OCI-LY7 (cell line): ENCODE results near the gene SSPN. TPM values are rescaled to one million over a fixed set of nuclear protein-coding genes. Genes with fewer than 3 reads are reported as not detected.

ENCODE experiments used
- BruUV-seq: library from RNA; stranded (reverse); fragments of 400-500 nt; replicated peaks from 2 replicates; lab custom pipeline; 2021; lab: Mats Ljungman, UMichigan
- CTCF ChIA-PET: fragments of 300-600 bp; sonication (Branson Sonifier 250); formaldehyde crosslinking; loops from one replicate; lab custom pipeline; 2022; ENCODE audit warnings: antibody characterized with exemption; ENCODE audit not compliant: unreplicated experiment; lab: Charles Lee
- POLR2A ChIA-PET: fragments of 300-600 bp; sonication (Branson Sonifier 250); formaldehyde crosslinking; loops from one replicate; lab custom pipeline; 2022; ENCODE audit warnings: antibody characterized with exemption; lab: Charles Lee
- DNase-seq: peaks from one replicate; pipeline ENCODE4 v3.0.0-alpha.2; 2015; ENCODE audit warnings: low spot score
- H2AFZ ChIP-seq: fragments of 200-600 bp; sonication (generic), shearing (Covaris generic); 2 replicates; pipeline ENCODE4 v1.6.1; 2014; ENCODE audit warnings: mild to moderate bottlenecking, antibody characterized with exemption, low read length, moderate library complexity
- H3K27ac ChIP-seq: fragments of 200-600 bp; sonication (generic); 2 replicates; pipeline ENCODE4 v1.5.1; 2014; ENCODE audit warnings: mixed run types, low read depth, mild to moderate bottlenecking, moderate library complexity, low read length, inconsistent platforms; ENCODE audit not compliant: poor library complexity, severe bottlenecking
- H3K36me3 ChIP-seq: fragments of 200-600 bp; sonication (generic); 2 replicates; pipeline ENCODE4 v1.6.1; 2014; ENCODE audit warnings: mild to moderate bottlenecking, antibody characterized with exemption, low read length, moderate library complexity, mixed read lengths; ENCODE audit not compliant: insufficient read depth
- H3K4me1 ChIP-seq: fragments of 200-600 bp; sonication (generic); 2 replicates; pipeline ENCODE4 v1.5.1; 2014; ENCODE audit warnings: mild to moderate bottlenecking, low read length; ENCODE audit not compliant: insufficient read depth, poor library complexity, severe bottlenecking
- H3K4me2 ChIP-seq: fragments of 200-600 bp; sonication (generic); 2 replicates; pipeline ENCODE4 v1.6.1; 2014; ENCODE audit warnings: mild to moderate bottlenecking, low read length
- H3K4me3 ChIP-seq: fragments of 200-600 bp; sonication (generic); 2 replicates; pipeline ENCODE4 v1.5.1; 2014; ENCODE audit warnings: mild to moderate bottlenecking, low read depth, low read length; ENCODE audit not compliant: poor library complexity, severe bottlenecking
- H3K79me2 ChIP-seq: fragments of 200-600 bp; sonication (generic); 2 replicates; pipeline ENCODE4 v1.6.1; 2016; ENCODE audit warnings: low read depth, mild to moderate bottlenecking, low read length, moderate library complexity, mixed read lengths; ENCODE audit not compliant: insufficient read depth
- H3K9me2 ChIP-seq: fragments of 200-600 bp; sonication (generic); 2 replicates; pipeline ENCODE4 v1.6.1; 2016; ENCODE audit warnings: mild to moderate bottlenecking, low read length, mixed read lengths; ENCODE audit not compliant: insufficient read depth
- H3K9me3 ChIP-seq: fragments of 200-600 bp; sonication (generic); 2 replicates; pipeline ENCODE4 v1.6.1; 2014; ENCODE audit warnings: mild to moderate bottlenecking, mixed run types, low read length, mixed read lengths
- H4K20me1 ChIP-seq: fragments of 200-600 bp; sonication (generic); 2 replicates; pipeline ENCODE4 v1.6.1; 2014; ENCODE audit warnings: mild to moderate bottlenecking, antibody characterized with exemption, low read length, moderate library complexity, mixed read lengths; ENCODE audit not compliant: insufficient read depth
- EZH2phosphoT487 ChIP-seq: fragments of 200-600 bp; sonication (generic); IDR thresholded peaks from 2 replicates; pipeline ENCODE4 v1.6.1; 2018; ENCODE audit warnings: low read depth, borderline replicate concordance, mild to moderate bottlenecking, mixed run types, antibody characterized with exemption, low read length, moderate library complexity, mixed read lengths
- intact Hi-C: fragments of 100-400 bp; cut with micrococcal nuclease; formaldehyde crosslinking; loops from one replicate; pipeline ENCODE4 v1.10.0; 2022; ENCODE audit not compliant: unreplicated experiment
- total RNA-seq, 2 experiments: library from RNA; depleted of rRNA in 1 of 2; stranded (reverse); fragments of >200 nt in 1 of 2; shearing (Covaris generic) in 1 of 2; gene quantifications; 2 replicates each; pipeline ENCODE4 v1.2.3, GENCODE V29; 2014 to 2022
- TF ChIP-seq, protein P1 (sequence below): fragments of 200-600 bp; sonication (generic); conservative IDR thresholded peaks from 2 replicates; pipeline ENCODE4 v1.5.1; 2014; ENCODE audit warnings: mild to moderate bottlenecking, antibody characterized with exemption, low read length, moderate library complexity, mixed read lengths

SSPN gene
- total RNA-seq, 2 experiments from 2014 or later: not detected

DNA sequence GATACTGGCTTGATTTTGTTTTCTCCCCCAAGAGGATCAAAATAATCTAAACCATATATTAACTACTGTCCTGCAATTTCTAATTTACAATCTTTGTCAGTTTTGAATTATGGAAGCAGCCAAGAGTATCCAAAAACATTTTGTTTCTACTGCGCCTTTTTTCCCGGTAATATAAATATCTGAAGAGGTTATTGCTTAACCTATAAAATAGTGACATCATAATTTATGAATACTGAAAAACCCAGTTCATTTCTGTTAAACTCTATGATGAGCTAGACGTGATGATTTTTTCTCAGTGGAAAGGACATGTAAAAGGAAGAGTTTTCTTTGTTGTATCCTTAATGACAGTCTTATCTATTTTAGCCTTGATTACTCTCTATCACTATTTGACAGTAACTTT is 3.2 kb upstream of the SSPN start:
- no peak overlapping the region for H3K27ac ChIP-seq
- ChIA-PET POLR2A (no interaction called here), CTCF (no interaction called here)
- no peak for TF ChIP-seq EZH2phosphoT487
- TF ChIP-seq, protein P1, sequence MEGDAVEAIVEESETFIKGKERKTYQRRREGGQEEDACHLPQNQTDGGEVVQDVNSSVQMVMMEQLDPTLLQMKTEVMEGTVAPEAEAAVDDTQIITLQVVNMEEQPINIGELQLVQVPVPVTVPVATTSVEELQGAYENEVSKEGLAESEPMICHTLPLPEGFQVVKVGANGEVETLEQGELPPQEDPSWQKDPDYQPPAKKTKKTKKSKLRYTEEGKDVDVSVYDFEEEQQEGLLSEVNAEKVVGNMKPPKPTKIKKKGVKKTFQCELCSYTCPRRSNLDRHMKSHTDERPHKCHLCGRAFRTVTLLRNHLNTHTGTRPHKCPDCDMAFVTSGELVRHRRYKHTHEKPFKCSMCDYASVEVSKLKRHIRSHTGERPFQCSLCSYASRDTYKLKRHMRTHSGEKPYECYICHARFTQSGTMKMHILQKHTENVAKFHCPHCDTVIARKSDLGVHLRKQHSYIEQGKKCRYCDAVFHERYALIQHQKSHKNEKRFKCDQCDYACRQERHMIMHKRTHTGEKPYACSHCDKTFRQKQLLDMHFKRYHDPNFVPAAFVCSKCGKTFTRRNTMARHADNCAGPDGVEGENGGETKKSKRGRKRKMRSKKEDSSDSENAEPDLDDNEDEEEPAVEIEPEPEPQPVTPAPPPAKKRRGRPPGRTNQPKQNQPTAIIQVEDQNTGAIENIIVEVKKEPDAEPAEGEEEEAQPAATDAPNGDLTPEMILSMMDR: no peak
- H3K79me2 ChIP-seq: no peaks in the 10 kb centered on the region
- H3K36me3 ChIP-seq: no peaks in the 10 kb centered on the region
- no peak overlapping the region for H2AFZ ChIP-seq
- no peaks in the 10 kb centered on the region for H3K9me2 ChIP-seq
- H3K9me3 ChIP-seq: no peaks in the 10 kb centered on the region
- H4K20me1 ChIP-seq: no peaks in the 10 kb centered on the region
- BruUV-seq: no TSS peak
- H3K4me3 ChIP-seq: no peak overlapping the region
- no peak for DNase-seq
- intact Hi-C loops: no loop called here
- no peaks in the 10 kb centered on the region for H3K4me1 ChIP-seq
- no peak overlapping the region for H3K4me2 ChIP-seq

DNA sequence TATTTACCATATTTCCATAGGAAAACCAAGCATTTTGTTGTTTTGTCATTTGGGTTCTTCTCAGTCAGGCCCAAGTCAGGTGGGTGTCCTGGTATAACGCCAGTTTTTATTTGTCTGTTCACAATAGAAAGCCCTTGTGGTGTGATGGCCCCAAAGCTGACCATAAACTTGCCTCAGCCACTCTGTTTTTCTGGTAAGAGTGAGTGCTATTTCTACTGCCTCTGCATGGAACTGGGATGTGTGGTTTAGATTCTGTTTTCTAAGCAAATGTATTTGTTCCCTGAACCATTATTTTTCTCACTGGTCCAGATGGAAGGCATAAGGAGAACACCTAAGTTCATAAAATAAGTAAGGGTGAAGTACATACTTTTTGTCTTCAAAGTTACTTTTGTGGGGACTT is 1.8 kb upstream of the SSPN start:
- no peak overlapping the region for H3K27ac ChIP-seq
- H3K4me3 ChIP-seq: no peak overlapping the region
- DNase-seq: no peak
- no peaks in the 10 kb centered on the region for H3K9me3 ChIP-seq
- H3K9me2 ChIP-seq: no peaks in the 10 kb centered on the region
- H2AFZ ChIP-seq: no peak overlapping the region
- intact Hi-C loops: no loop called here
- TF ChIP-seq, protein P1: no peak
- TF ChIP-seq EZH2phosphoT487: no peak
- ChIA-PET POLR2A (interaction anchor here (0.7 to 1.0 kb wide), 2 partner anchors 74 to 341 kb away, joined by 3 read pairs; no protein-coding TSS in a partner anchor), CTCF (no interaction called here)
- no peaks in the 10 kb centered on the region for H3K36me3 ChIP-seq
- no peaks in the 10 kb centered on the region for H4K20me1 ChIP-seq
- H3K4me1 ChIP-seq: no peaks in the 10 kb centered on the region
- no TSS peak for BruUV-seq
- no peak overlapping the region for H3K4me2 ChIP-seq
- no peaks in the 10 kb centered on the region for H3K79me2 ChIP-seq

DNA sequence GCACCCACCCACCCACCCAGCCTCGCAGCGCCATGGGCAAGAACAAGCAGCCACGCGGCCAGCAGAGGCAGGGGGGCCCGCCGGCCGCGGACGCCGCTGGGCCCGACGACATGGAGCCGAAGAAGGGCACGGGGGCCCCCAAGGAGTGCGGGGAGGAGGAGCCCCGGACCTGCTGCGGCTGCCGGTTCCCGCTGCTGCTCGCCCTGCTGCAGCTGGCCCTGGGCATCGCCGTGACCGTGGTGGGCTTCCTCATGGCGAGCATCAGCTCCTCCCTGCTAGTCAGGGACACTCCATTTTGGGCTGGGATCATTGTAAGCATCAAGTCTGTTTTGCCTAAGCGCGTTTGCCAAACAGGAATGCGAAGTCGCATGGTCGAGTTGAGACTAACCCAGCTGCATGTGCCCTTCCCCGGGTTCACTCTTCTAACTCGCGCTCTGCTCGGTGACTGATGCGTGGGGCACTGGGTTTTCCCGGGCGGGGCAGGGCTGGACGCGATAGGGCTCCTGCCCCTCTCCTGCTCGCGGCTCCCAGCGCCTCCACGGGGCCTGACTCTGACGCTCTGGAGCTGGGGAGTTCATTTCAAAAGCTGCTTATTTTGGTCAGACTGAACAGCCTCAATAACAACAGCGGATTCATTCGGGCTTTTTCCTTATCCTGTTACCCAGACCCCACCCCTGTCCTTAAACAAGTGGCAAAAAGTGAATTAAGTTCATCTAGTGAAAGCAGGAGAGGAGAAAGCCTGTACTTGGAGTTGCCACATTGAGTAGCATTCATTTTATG is 458 bp downstream of the SSPN start:
- no peak for TF ChIP-seq EZH2phosphoT487
- TF ChIP-seq, protein P1: no peak
- Histone ChIP-seq H3K9me3 (no peaks in the 10 kb centered on the region), H2AFZ (no peak overlapping the region), H3K79me2 (no peaks in the 10 kb centered on the region), H3K27ac (no peak overlapping the region), H3K4me1 (no peaks in the 10 kb centered on the region), H3K9me2 (no peaks in the 10 kb centered on the region), H3K4me3 (no peak overlapping the region), H3K36me3 (no peaks in the 10 kb centered on the region), H4K20me1 (no peaks in the 10 kb centered on the region), H3K4me2 (no peak overlapping the region)
- no peak for DNase-seq
- ChIA-PET CTCF (no interaction called here), POLR2A (no interaction called here)
- no TSS peak for BruUV-seq
- intact Hi-C loops: no loop called here
